Head of caudate nucleus (tissue), 42 donors: ENCODE results near the gene ZNF17.
"Not testable (repeated sequence)": the region's sequence is repeated elsewhere in the genome, so short reads cannot be mapped to it uniquely, and the experiment has no call there.

ENCODE experiments used
- DNase-seq, 42 donors: peaks; one replicate each; pipeline versions ENCODE4 v3.0.0 to v3.0.0-alpha.2; 2020 to 2021; ENCODE audit warnings: mixed read lengths in 7 of 42
- intact Hi-C: fragments of 100-400 bp; cut with DNase I; formaldehyde crosslinking; loops from one replicate; pipeline ENCODE4 v1.15.0; 2022

ZNF17 gene

GRCh38 chr19:57410877-57411671, at the start of gene ZNF17:
Gene ZNF17 (plus strand): TSS chr19:57411161. CDS start chr19:57413616, 2,455 bp downstream.
- DNase-seq = peak; percentile 92 to 99 (median 97)

GRCh38 chr19:57362419-57362818, 48.5 kb upstream of the ZNF17 start:
- intact Hi-C loops = loop anchor here (5.0 kb wide), 1 partner anchor 40 kb away; the partner anchor contains the start of gene ZNF543

More at GRCh38 chr19:57410877-57411671, at the start of gene ZNF17:
- intact Hi-C loops = no loop called here

GRCh38 chr19:57362997-57363687, 47.8 kb upstream of the ZNF17 start, which contains the start of the genes TRAPPC2B and ZNF547:
Gene TRAPPC2B (plus strand): TSS chr19:57363551. CDS start chr19:57364834, 1,283 bp downstream.
Gene ZNF547 (plus strand): TSS chr19:57363551. CDS start chr19:57368556, 5,005 bp downstream.
- DNase-seq = peak; percentile 96 to 100 (median 99)
- intact Hi-C loops = loop anchor here (5.0 kb wide), 1 partner anchor 41 kb away; the partner anchor contains the start of gene ZNF543

More at GRCh38 chr19:57362419-57362818, 48.5 kb upstream of the ZNF17 start:
- no peak for DNase-seq

DNA sequence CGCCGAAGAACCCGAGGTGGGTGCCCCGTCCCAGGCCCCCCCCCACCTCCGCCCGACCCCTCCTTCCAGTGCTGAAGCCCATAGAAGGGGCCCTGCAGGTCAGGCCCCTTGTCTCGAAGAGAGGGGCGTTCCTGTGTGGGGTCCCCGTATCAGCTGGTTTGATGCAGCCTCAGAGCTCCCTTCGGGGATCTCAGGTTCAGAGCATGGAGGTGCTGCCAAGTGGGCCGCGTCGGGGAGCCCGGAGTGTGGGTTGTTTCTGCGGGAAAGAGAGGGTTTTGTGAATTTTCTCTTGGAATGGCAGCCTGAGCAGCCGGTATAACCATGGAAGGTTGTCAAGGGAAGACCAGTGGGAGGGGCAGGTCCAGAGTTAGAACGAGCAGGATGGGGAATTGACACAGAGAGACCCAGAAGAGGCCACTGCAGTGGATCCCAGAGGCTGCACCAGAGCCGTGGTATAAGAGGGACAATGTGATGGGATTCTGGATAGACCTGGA, 47.2 kb upstream of the ZNF17 start:
- DNase-seq = peak in 8 of 42 donors; percentile 2 to 23 (median 12)
- intact Hi-C loops = loop anchor here (5.0 kb wide), 1 partner anchor 41 kb away; the partner anchor contains the start of gene ZNF543

DNA sequence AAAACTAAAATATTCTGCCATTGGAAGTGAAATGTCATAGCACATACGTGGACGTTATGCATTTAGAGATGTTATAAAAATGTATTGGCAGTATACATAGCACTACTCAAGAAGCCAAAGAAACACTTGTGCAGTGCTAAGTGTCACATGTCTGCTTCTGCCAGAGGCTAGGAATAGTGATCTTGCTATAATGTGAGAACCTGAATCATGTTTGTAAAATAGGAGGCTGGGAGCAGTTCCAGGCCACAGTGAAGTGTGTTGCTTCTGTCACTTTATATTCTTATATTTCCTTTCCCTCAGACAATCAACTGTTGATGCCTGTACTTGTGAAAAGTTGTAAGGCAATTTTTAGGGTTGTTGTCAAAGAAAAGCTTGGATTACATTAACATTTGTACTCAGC, 44.2 kb upstream of the ZNF17 start:
- no peak for DNase-seq
- intact Hi-C loops = no loop called here

GRCh38 chr19:57374179-57374578, 36.8 kb upstream of the ZNF17 start:
- intact Hi-C loops = no loop called here
- DNase-seq = no peak

- intact Hi-C loops, DNase-seq: not testable (repeated sequence)
Observed at GRCh38 chr19:57374647-57375046, 36.3 kb upstream of the ZNF17 start.

DNA sequence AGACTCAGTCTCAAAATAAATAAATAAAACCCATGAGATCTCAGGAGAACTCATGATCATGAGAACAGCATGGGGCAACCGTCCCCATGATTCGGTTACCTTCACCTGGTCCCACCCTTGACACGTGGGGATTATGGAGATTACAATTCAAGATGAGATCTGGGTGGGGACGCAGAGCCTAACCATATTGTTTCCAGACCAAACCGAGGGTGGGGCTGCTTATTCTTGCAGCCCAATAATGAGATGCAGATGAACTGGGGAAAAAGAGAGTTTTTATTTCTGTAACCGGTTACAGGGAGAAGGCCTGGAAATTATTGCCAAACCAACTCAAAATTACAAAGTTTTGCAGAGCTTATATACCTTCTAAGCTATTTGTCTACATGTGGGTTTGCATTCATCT, 34.8 kb upstream of the ZNF17 start:
- intact Hi-C loops = no loop called here
- DNase-seq = no peak

DNA sequence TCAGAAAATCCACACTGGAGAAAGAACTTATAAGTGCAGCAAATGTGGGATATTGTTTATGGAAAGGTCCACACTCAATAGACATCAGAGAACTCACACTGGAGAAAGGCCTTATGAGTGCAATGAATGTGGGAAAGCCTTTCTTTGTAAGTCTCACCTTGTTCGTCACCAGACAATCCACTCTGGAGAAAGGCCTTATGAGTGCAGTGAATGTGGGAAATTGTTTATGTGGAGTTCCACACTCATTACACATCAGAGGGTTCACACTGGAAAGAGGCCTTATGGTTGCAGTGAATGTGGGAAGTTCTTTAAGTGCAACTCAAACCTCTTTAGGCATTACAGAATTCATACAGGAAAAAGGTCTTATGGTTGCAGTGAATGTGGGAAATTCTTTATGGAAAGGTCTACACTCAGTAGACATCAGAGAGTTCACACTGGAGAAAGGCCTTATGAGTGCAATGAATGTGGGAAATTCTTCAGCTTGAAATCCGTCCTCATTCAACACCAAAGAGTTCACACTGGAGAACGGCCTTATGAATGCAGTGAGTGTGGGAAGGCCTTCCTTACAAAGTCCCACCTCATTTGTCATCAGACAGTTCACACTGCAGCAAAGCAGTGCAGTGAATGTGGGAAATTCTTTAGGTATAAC, 33.3 kb upstream of the ZNF17 start:
- DNase-seq = no peak
- intact Hi-C loops = no loop called here

GRCh38 chr19:57380923-57381322, 30.0 kb upstream of the ZNF17 start:
- no peak for DNase-seq
- intact Hi-C loops = no loop called here

GRCh38 chr19:57382806-57383488, 28.0 kb upstream of the ZNF17 start:
- DNase-seq = no peak
- intact Hi-C loops = no loop called here

DNA sequence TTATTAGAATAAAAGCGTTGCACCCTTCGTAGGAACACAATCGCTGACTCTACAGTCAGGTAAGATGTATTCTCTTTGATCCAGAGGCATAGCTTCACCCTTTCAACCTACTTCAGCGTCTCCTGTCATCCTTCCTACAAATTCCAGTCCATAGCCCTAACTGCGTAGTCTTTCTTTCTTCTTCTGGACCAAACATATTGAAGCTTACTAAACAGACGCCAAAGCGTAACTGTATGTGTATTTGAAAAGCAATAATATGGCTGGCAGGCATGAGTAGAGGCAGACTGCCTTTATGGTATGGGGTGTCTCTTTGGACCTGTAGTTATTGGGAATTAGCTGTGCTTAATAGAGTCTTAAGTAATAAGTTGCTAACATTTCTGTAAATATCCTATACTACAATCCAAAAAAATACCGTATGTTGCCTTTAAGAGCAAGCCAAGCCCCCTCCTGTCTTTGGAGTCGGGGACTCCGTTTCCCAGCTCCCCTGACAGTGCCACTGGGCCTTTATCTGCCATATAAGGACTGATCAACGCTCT, 21.7 kb upstream of the ZNF17 start:
- intact Hi-C loops = no loop called here
- no peak for DNase-seq

- intact Hi-C loops = no loop called here
- peak; percentile 94 to 99 (median 98) for DNase-seq
Observed at GRCh38 chr19:57389730-57390598, 21.0 kb upstream of the ZNF17 start, which contains the start of gene ZNF548. Gene ZNF548 (plus strand): TSS chr19:57389854. CDS start chr19:57390100, 246 bp downstream.

GRCh38 chr19:57395710-57396109, 15.3 kb upstream of the ZNF17 start:
- intact Hi-C loops = no loop called here
- DNase-seq = no peak

- intact Hi-C loops = no loop called here
- DNase-seq = no peak
Observed at GRCh38 chr19:57398868-57399267, 12.1 kb upstream of the ZNF17 start.

GRCh38 chr19:57403737-57404563, 7.0 kb upstream of the ZNF17 start:
- intact Hi-C loops = no loop called here
- no peak for DNase-seq
